Measurements from ENCODE around the gene CEBPA. TPM values are rescaled to one million over a fixed set of nuclear protein-coding genes. Genes with fewer than 3 reads are reported as not detected.

The CEBPA gene
- total RNA-seq, 1 donor from 2014 or later = 22.2 TPM

GRCh38 chr19:33287927-33288326 lies 14.4 kb downstream of the CEBPA start:
- DNase-seq (ENCODE audit: low spot score) = no peak

- DNase-seq (ENCODE audit: low spot score) = no peak
Observed at GRCh38 chr19:33287438-33287837, 14.9 kb downstream of the CEBPA start.

GRCh38 chr19:33286899-33287298 lies 15.4 kb downstream of the CEBPA start:
- DNase-seq (ENCODE audit: low spot score) = no peak

GRCh38 chr19:33285441-33285927 lies 16.9 kb downstream of the CEBPA start:
- no peak for DNase-seq (ENCODE audit: low spot score)

GRCh38 chr19:33284756-33285155 lies 17.6 kb downstream of the CEBPA start:
- no peak for DNase-seq (ENCODE audit: low spot score)

- no peak for DNase-seq (ENCODE audit: low spot score)
Observed at GRCh38 chr19:33284146-33284643, 18.1 kb downstream of the CEBPA start.

GRCh38 chr19:33283589-33283988 lies 18.7 kb downstream of the CEBPA start:
- no peak for DNase-seq (ENCODE audit: low spot score)

- DNase-seq (ENCODE audit: low spot score) = no peak
Observed at GRCh38 chr19:33282036-33282671, 20.2 kb downstream of the CEBPA start.

GRCh38 chr19:33281296-33281926 lies 20.9 kb downstream of the CEBPA start:
- DNase-seq (ENCODE audit: low spot score) = no peak

GRCh38 chr19:33280351-33280921 lies 21.9 kb downstream of the CEBPA start:
- DNase-seq (ENCODE audit: low spot score) = no peak

GRCh38 chr19:33279430-33280350 lies 22.6 kb downstream of the CEBPA start:
- no peak for DNase-seq (ENCODE audit: low spot score)

GRCh38 chr19:33278403-33279269 lies 23.7 kb downstream of the CEBPA start:
- no peak for DNase-seq (ENCODE audit: low spot score)

GRCh38 chr19:33278023-33278402 lies 24.3 kb downstream of the CEBPA start:
- no peak for DNase-seq (ENCODE audit: low spot score)

- DNase-seq (ENCODE audit: low spot score) = no peak
Observed at GRCh38 chr19:33277434-33277833, 24.9 kb downstream of the CEBPA start.

- no peak for DNase-seq (ENCODE audit: low spot score)
Observed at GRCh38 chr19:33275933-33276619, 26.3 kb downstream of the CEBPA start.

- no peak for DNase-seq (ENCODE audit: low spot score)
Observed at GRCh38 chr19:33275559-33275932, 26.8 kb downstream of the CEBPA start.

- DNase-seq (ENCODE audit: low spot score) = no peak
Observed at GRCh38 chr19:33274663-33275558, 27.4 kb downstream of the CEBPA start.

- DNase-seq (ENCODE audit: low spot score) = peak; percentile 75
Observed at GRCh38 chr19:33273881-33274662, 28.3 kb downstream of the CEBPA start.

Measured in mucosa of gallbladder (tissue), 1 donor.